Fibroblast of the aortic adventitia (primary cell): ENCODE data around the gene THAP11. TPM values are rescaled to one million over a fixed set of nuclear protein-coding genes. Genes with fewer than 3 reads are reported as not detected.

Source experiments
- DNase-seq: peaks from one replicate; pipeline ENCODE4 v3.0.0-alpha.2; 2010; ENCODE audit warnings: low read depth
- H3K4me3 ChIP-seq: 2 replicates; pipeline ENCODE4 v1.5.1; 2011; ENCODE audit warnings: low read depth, mild to moderate bottlenecking, control low read depth, low read length, moderate library complexity
- total RNA-seq: library from RNA; depleted of rRNA; stranded (reverse); fragments of >200 nt; gene quantifications from 2 replicates; pipeline ENCODE4 v1.2.3, GENCODE V29; 2012; ENCODE audit warnings: low replicate concordance
- TF ChIP-seq, protein P1 (sequence below): IDR thresholded peaks from 2 replicates; pipeline ENCODE4 v1.5.1; 2011; ENCODE audit warnings: mild to moderate bottlenecking, low read length, control low read depth, inconsistent platforms; ENCODE audit not compliant: insufficient read depth

The THAP11 gene
- total RNA-seq, 1 donor, result 21.1 TPM

DNA sequence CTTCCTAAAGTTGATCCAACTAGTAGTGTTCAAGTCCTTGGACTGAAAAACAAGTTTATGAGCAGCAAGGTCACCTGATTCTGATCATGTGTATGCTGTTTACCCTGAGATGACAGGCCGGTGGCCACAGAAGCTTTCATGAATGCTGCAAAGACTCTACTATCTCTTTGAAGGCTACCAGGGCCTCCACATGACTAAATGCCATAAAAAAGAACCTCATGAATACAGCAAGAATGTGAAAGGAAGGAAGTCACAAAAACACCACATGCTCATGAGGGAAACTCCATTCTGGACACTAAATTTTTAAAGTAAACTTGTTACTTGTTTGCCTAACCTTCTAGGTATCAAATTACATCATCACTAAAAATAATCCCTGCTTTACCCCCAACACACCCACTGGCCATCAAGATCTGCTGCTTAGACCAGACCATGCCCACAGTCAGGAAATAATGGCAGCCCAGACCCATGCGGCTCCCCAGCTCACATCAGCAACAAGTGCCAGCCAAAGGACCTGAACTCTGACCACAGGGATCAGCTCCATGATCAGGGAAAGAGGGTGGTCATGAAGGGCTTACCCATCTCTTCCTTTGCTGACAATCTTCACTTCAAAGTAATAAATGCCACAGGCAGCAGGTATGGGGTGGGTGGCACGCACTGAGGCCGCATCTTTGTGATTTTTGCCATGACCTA, 37.1 kb upstream of the THAP11 start:
- no peak for DNase-seq
- TF ChIP-seq, protein P1, sequence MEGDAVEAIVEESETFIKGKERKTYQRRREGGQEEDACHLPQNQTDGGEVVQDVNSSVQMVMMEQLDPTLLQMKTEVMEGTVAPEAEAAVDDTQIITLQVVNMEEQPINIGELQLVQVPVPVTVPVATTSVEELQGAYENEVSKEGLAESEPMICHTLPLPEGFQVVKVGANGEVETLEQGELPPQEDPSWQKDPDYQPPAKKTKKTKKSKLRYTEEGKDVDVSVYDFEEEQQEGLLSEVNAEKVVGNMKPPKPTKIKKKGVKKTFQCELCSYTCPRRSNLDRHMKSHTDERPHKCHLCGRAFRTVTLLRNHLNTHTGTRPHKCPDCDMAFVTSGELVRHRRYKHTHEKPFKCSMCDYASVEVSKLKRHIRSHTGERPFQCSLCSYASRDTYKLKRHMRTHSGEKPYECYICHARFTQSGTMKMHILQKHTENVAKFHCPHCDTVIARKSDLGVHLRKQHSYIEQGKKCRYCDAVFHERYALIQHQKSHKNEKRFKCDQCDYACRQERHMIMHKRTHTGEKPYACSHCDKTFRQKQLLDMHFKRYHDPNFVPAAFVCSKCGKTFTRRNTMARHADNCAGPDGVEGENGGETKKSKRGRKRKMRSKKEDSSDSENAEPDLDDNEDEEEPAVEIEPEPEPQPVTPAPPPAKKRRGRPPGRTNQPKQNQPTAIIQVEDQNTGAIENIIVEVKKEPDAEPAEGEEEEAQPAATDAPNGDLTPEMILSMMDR, result no peak
- peak overlapping the region; percentile 97 for H3K4me3 ChIP-seq

DNA sequence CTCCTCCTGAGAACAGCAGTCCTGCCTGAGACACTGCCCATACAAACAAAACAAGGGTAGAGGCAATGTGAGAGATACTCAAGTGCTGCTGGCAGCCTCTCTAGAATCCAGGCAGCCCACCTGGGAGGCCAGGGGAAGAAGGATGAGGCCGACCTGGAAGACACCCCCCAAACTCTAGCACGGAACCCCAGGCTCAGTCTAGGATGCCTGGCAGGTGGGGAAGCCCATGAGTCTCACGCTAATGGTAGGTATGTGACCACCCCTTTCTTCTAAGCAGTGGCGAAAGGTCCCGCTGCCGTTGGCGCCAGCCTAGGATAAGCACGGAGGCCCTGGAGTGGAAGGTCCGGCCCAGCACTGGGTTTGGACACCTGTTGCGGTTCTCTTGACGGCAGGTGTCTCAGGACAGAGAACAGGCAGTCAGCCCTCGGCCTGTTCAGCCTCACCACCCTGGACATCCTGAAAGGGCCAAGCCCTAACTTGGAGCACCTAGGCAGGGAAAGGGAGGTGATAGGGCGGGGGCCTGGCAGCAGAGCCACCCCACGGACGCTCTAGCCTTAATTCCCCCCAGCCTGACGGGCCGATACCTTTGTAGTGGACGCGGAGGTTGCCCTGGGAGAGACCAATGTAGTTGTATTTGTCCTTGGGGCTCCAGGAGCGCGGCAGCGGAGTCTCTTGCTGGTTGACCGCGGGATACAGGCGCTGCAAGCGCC, 36.2 kb upstream of the THAP11 start:
- no peak for DNase-seq
- TF ChIP-seq, protein P1, result no peak
- H3K4me3 ChIP-seq, result peak overlapping the region; percentile 97

DNA sequence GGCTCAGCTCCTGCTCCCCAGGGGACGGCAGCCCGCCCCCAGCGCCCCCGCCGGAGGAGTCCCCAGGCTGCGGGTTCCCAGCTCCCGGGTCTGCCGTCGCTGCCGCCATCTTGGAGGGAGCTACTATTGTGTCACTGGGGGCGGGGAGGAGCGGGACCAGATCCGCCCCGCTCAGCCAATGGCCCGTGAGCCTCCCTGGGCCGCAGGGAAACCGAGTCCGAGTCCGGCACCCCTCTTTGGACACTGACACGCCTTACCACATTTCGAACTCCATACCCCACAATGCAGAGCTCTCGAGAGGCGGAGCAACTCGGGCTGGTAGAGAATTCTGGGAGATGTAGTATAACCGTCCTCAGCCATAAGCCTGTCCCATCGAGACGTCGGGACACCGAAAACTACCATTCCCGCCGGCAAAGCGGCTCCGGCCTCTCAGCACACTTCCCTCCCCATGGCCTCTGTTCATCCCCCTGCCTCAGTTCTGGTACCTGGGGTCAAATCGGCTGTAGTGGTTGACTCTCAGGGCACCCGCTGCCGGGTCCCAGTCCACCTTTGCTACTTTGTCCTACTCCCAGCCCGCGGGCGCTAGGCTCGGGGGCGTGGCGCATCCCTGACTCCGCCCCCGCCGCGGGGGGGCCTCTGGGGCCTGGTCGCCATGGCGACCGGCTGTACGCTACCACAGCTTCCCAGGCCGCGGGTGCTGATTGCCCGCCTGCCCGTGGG, 35.5 kb upstream of the THAP11 start, which contains the start of the genes RANBP10 and TSNAXIP1:
RANBP10 (minus strand) TSS at position 133 of the 720 bp plus-strand sequence; CDS start at position 109, 24 bp downstream.
TSNAXIP1 (plus strand) TSS at position 462 of the 720 bp plus-strand sequence. CDS start 261 bp downstream, outside the sequence.
- TF ChIP-seq, protein P1, result no peak
- DNase-seq, result peak; percentile 99
- peak within 1 kb of the TSS; percentile 97 for H3K4me3 ChIP-seq

DNA sequence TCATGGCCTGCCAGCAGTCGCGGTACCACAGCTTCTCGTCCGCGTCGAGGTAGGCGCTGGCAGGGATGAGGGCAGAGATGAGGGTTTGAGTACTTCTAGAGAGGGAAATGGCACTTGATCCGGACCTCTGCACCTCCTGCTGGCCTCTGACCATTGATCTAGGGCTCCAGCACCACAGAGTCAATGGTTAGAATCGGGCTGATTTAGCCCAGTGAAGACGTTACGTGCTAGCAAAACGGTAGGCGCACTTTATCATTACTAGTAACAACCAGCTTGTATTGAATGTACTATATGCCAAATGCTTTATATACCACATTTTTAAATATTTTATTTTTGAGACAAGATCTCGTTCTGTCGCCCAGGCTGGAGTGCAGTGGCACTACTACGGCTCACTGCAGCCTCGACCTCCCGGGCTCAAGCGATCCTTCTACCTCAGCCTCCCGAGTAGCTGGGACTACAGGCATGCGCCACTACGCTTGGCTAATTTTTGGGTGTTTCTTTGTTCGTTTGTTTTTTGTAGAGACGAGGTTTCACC, 34.9 kb upstream of the THAP11 start:
- TF ChIP-seq, protein P1, result peak; percentile 26
- H3K4me3 ChIP-seq, result peak overlapping the region; percentile 86
- no peak for DNase-seq

DNA sequence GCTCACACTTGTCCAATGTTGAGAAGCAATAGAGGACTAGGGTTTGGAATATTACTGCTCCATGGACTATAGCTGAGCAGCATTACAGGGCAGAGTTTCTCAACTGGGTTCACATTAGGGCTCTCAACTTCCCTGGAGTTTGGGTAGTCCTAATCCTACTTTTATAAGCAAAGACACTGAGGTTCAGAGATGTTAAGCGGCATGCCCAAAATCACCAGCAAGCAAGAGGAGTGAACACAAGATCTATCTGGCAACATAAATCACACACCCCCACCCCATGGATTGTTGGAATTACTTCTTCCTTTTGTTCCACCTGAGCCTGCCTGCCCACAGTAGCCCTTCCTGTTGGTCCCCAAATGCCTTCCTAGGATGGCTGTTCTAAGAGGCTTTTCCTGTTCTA, 30.2 kb upstream of the THAP11 start:
- TF ChIP-seq, protein P1, result no peak
- DNase-seq, result no peak

DNA sequence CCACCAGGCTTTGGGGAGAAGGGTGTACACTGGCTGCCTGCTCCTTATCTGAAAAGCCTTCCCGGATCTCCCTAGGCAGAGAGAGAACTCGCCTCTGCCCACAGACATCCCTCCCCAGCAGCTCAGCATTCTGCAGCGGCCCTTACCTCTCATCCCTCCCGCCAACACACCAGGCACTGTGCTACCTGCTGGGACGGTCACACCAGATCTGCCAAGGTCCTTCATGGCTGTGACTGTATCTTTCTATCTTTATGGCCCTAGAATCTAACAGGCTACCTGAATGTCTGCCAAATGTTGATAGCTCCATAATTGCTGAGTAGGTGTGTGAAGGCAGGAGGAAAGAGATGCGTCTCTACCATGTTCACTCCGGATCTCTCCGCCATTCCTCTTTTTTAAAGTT, 27.6 kb upstream of the THAP11 start:
- DNase-seq, result no peak
- H3K4me3 ChIP-seq, result no peak overlapping the region
- TF ChIP-seq, protein P1, result no peak

More for the DNA sequence above, 30.2 kb upstream of the THAP11 start:
- H3K4me3 ChIP-seq, result no peak overlapping the region
